HFFc6 (cell line): ENCODE data around the gene INPP4B. TPM values are rescaled to one million over a fixed set of nuclear protein-coding genes. Genes with fewer than 3 reads are reported as not detected.
"Not testable (repeated sequence)": the region's sequence is repeated elsewhere in the genome, so short reads cannot be mapped to it uniquely, and the experiment has no call there.

ENCODE experiments used
- DNase-seq: peaks from one replicate; pipeline ENCODE4 v3.0.0-alpha.2; 2018
- H3K27ac Mint-ChIP-seq: 2 replicates; pipeline ENCODE4 v1.8.0; 2020; ENCODE audit warnings: mild to moderate bottlenecking, mixed read lengths
- H3K27me3 Mint-ChIP-seq: 2 replicates; pipeline ENCODE4 v1.8.0; 2021; ENCODE audit warnings: mild to moderate bottlenecking, moderate library complexity, mixed read lengths; ENCODE audit not compliant: insufficient read depth
- H3K36me3 Mint-ChIP-seq: 2 replicates; pipeline ENCODE4 v1.8.0; 2021; ENCODE audit warnings: low read depth, mixed read lengths
- H3K4me1 Mint-ChIP-seq: 2 replicates; pipeline ENCODE4 v1.8.0; 2020; ENCODE audit warnings: low read depth, mixed read lengths
- H3K4me3 Mint-ChIP-seq: 2 replicates; pipeline ENCODE4 v1.8.0; 2020; ENCODE audit warnings: mild to moderate bottlenecking, moderate library complexity, mixed read lengths
- H3K9me3 Mint-ChIP-seq: 2 replicates; pipeline ENCODE4 v1.8.0; 2020; ENCODE audit warnings: mild to moderate bottlenecking, mixed read lengths
- total RNA-seq, 6 experiments: library from RNA; stranded (reverse); fragmentation: NEBNext Ultra II Directional; extraction: Animal tissue kit (Norgen Biotek cat#: 25700); gene quantifications; 2 replicates in 1 of 6; 3 replicates in 5 of 6; pipeline ENCODE4 v1.2.3, GENCODE V29; 2021
- TF ChIP-seq, protein P1 (sequence below): fragments of 200-600 bp; sonication (generic); IDR thresholded peaks from 2 replicates; pipeline ENCODE4 v1.5.0; 2021; ENCODE audit warnings: antibody characterized with exemption, mild to moderate bottlenecking

The INPP4B gene
- total RNA-seq, 6 experiments from 2014 or later, result 36.1 to 48.9 (median 40.1) TPM

DNA sequence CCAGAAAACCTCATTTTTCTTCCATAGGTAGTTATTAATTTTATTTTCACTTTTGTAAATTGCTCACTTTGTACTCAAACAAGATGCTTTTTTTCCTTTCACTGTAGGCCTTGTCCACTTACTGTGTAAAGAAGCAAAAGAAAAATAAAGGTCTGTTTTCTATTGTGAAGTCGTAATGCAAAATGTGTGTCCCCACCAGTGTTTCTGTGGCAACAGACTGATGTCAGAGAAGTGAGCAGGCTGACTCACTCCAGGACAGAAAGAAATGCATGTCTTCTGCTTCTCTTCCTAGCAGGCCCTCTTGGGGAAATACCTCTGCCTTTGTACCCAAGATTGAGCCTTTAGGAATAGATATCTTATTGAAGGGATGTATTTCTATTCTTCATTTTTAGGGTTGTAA is 30.3 kb downstream of the INPP4B start:
- no peaks in the 10 kb centered on the region; the same call in 1 of the 2 replicates for H3K27me3 Mint-ChIP-seq
- TF ChIP-seq, protein P1, sequence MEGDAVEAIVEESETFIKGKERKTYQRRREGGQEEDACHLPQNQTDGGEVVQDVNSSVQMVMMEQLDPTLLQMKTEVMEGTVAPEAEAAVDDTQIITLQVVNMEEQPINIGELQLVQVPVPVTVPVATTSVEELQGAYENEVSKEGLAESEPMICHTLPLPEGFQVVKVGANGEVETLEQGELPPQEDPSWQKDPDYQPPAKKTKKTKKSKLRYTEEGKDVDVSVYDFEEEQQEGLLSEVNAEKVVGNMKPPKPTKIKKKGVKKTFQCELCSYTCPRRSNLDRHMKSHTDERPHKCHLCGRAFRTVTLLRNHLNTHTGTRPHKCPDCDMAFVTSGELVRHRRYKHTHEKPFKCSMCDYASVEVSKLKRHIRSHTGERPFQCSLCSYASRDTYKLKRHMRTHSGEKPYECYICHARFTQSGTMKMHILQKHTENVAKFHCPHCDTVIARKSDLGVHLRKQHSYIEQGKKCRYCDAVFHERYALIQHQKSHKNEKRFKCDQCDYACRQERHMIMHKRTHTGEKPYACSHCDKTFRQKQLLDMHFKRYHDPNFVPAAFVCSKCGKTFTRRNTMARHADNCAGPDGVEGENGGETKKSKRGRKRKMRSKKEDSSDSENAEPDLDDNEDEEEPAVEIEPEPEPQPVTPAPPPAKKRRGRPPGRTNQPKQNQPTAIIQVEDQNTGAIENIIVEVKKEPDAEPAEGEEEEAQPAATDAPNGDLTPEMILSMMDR, result no peak

DNA sequence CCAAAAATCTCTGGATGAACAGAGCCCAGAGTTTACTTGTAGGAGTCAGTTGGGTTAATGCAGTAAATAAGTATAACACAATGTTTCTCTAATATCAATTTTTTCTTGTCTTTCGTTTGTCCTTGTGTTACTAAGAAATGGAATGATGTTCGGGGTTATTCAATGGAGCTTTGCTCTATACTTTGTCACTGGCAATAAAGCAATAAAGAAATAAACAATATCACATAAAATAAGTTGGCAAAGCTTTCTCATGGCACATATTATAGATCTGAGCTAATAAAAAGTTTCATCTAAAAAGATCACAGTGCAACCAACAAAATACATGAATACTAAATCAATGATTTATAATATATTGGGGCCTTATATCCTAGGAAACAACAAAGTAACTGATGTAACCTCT is 32.7 kb downstream of the INPP4B start:
- Mint-ChIP-seq H3K4me1 (peaks cover 56% of the 10 kb centered on the region), H3K27ac (no peak overlapping the region), H3K27me3 (no peaks in the 10 kb centered on the region; the same call in 1 of the 2 replicates), H3K4me3 (no peak overlapping the region), H3K36me3 (no peaks in the 10 kb centered on the region), H3K9me3 (no peaks in the 10 kb centered on the region)
- TF ChIP-seq, protein P1, result no peak
- no peak for DNase-seq

More for the DNA sequence above, 30.3 kb downstream of the INPP4B start:
- Mint-ChIP-seq H3K9me3 (no peaks in the 10 kb centered on the region), H3K36me3 (peaks cover 16% of the 10 kb centered on the region), H3K4me3 (peak overlapping the region; percentile 52), H3K4me1 (peaks cover 73% of the 10 kb centered on the region), H3K27ac (peak overlapping the region; percentile 90)
- DNase-seq, result peak; percentile 85

DNA sequence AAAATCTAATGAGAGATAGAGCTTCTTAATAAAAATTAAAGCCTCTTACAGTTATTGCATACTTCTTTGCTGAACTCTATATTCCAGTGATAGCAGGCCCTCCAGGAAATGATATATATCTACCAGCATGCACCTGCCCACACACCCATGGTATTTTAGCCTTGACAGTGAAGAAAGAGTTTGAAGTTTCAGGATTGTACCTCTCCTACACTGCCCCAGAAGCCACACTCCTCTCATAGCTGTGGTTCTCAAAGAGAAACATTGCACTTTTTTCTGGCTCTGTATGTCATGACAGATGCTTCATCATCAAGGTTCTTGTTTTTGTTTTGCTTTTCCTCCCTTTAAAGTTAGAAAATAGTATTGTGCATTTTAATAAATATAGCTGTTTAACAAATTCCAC is 34.0 kb downstream of the INPP4B start:
- no peaks in the 10 kb centered on the region for H3K27me3 Mint-ChIP-seq
- H3K36me3 Mint-ChIP-seq, result no peaks in the 10 kb centered on the region
- DNase-seq, result no peak
- H3K4me1 Mint-ChIP-seq, result peaks cover 43% of the 10 kb centered on the region
- no peaks in the 10 kb centered on the region for H3K9me3 Mint-ChIP-seq
- no peak overlapping the region for H3K4me3 Mint-ChIP-seq
- TF ChIP-seq, protein P1, result no peak
- H3K27ac Mint-ChIP-seq, result no peak overlapping the region

DNA sequence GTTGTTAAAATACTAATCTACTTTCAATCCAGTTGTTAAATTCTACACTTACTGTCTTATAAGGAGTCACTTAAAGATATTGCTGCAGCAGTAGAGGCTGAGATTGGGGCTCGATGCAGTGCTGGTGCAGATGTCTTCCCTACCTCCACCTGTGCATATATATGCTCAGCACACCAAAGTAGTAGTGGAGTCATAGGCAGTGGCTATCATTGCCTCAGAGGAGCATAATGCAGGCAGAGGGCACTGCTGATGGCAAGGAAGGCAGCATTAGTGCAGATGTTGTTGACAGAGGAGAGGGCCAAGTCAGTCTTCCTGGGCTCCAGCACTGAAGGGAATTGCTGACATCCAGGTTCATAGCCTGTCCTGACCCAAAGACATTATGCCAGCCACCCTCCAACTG is 35.1 kb downstream of the INPP4B start:
- Mint-ChIP-seq H3K36me3 (no peaks in the 10 kb centered on the region), H3K27ac (no peak overlapping the region), H3K4me3 (no peak overlapping the region), H3K9me3 (no peaks in the 10 kb centered on the region), H3K27me3 (peaks cover 3% of the 10 kb centered on the region; the same call in 1 of the 2 replicates), H3K4me1 (peaks cover 33% of the 10 kb centered on the region)
- TF ChIP-seq, protein P1, result no peak
- DNase-seq, result no peak

DNA sequence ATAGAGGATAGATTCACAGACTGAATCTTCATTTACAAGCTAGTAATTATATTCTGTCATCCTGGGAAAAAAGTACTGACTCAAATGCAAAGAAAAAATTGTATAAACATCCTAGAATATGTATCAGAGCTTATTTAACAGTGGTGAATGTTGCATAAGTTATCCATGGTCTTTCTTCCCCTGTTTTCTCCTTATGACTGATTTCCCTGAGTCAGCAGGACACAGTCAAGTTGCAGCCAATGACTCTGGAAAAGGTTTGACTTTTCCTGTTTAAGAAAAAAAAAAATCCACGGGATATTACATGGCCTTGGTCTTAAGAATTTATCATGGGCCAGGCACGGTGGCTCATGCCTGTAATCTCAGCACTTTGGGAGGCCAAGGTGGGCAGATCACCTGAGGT is 36.5 kb downstream of the INPP4B start:
- no peak for DNase-seq
- TF ChIP-seq, protein P1, result no peak
- Mint-ChIP-seq H3K4me1 (peaks cover 19% of the 10 kb centered on the region), H3K27ac (no peak overlapping the region), H3K9me3 (no peaks in the 10 kb centered on the region), H3K36me3 (no peaks in the 10 kb centered on the region), H3K27me3 (peaks cover 3% of the 10 kb centered on the region; the same call in 1 of the 2 replicates), H3K4me3 (no peak overlapping the region)

DNA sequence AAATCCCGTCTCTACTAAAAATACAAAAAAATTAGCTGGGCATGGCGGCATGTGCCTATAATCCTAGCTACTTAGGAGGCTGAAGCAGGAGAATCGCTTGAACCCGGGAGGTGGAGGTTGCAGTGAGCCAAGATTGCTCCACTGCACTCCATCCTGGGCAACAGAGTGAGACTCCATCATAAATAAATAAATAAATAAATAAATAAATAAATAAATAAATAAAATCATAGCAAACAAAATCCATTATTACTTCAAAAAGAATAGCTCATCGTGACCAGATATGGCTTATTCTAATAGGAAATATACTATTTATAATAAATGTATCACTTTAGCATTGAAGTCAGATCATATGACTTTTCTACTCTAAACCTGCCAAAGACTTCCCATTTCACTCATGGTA is 42.2 kb downstream of the INPP4B start:
- not testable (repeated sequence) for H3K9me3 Mint-ChIP-seq, H3K27ac Mint-ChIP-seq, H3K36me3 Mint-ChIP-seq, H3K27me3 Mint-ChIP-seq, H3K4me1 Mint-ChIP-seq, H3K4me3 Mint-ChIP-seq, DNase-seq
